ENCODE measurements around the gene CALML4.

CALML4 gene

DNA sequence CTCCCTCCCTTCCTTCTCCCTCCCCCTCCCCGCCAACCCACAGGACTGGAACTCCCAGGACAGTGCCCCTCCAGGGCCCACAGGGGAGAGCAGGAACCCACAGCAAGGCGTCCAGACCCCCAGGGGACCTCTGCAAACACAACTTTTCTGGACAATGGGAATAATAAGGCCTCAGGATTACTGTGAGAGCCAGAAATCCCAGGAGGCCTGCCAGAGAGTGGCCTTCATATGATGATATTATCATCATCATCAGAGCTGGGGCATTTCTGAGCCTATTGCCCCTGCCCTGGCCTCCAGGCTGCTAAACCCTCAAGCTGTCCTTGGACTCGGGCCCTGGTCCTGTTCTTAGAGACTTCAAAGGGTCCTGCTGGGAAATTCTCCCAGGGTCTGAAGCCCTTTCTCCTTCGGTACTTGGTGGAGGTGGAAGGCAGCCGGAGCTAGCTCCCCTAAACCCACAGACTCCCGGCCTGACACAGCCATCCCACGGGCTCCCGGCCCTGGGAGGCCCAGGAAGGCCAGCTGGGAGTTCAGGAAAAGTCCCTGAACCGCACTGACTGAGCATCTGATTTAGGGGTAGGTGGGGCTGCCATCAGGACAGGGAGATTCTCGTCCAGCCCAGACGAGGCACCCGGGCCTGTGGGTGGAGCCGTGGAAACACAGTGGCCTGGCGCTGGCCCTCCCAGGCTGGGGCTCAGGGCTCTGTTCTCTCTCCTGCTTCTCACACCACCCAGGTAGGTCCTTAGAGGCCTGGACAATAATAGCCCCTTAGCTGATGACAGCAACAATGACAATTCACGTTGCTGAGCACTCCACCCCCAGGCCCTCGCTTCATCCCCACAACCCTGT, 4.9 kb downstream of the CALML4 start:
- no peak overlapping the region for H3K4me3 ChIP-seq (ENCODE audit: low read length)
- H3K9me3 ChIP-seq (ENCODE audit: low read length) = no peaks in the 10 kb centered on the region
- peaks cover 3% of the 10 kb centered on the region for H3K4me1 ChIP-seq (ENCODE audit: insufficient read depth, low read length)
- H3K27me3 ChIP-seq (ENCODE audit: insufficient read depth, low read length) = no peaks in the 10 kb centered on the region
- peaks cover 8% of the 10 kb centered on the region for H3K36me3 ChIP-seq (ENCODE audit: insufficient read depth, low read length)
- H2AFZ ChIP-seq (ENCODE audit: low read depth, low read length) = no peak overlapping the region

DNA sequence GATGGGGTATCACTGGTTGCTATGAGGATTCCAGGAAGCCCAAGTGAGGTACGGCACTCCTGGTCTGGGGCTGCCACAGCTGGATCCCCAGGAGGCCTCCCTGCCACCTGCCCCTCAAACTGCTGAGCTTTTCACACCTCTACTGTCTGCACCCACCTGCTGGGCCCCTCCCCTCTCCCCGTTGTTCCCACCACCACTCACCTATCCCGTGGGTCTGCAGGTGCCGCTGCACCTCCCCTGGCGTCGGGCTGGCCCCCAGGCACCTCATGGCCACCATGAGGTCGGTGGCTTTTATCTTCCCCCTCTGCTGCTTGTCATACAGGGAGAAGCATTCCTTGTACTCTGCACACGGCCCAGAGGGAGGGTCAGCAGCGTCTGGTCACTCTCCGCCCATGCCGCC, 5.8 kb downstream of the CALML4 start:
- H3K4me3 ChIP-seq (ENCODE audit: low read length) = no peak overlapping the region
- peaks cover 8% of the 10 kb centered on the region for H3K36me3 ChIP-seq (ENCODE audit: insufficient read depth, low read length)
- no peaks in the 10 kb centered on the region for H3K9me3 ChIP-seq (ENCODE audit: low read length)
- H3K4me1 ChIP-seq (ENCODE audit: insufficient read depth, low read length) = peaks cover 3% of the 10 kb centered on the region
- H2AFZ ChIP-seq (ENCODE audit: low read depth, low read length) = no peak overlapping the region
- H3K27me3 ChIP-seq (ENCODE audit: insufficient read depth, low read length) = no peaks in the 10 kb centered on the region

DNA sequence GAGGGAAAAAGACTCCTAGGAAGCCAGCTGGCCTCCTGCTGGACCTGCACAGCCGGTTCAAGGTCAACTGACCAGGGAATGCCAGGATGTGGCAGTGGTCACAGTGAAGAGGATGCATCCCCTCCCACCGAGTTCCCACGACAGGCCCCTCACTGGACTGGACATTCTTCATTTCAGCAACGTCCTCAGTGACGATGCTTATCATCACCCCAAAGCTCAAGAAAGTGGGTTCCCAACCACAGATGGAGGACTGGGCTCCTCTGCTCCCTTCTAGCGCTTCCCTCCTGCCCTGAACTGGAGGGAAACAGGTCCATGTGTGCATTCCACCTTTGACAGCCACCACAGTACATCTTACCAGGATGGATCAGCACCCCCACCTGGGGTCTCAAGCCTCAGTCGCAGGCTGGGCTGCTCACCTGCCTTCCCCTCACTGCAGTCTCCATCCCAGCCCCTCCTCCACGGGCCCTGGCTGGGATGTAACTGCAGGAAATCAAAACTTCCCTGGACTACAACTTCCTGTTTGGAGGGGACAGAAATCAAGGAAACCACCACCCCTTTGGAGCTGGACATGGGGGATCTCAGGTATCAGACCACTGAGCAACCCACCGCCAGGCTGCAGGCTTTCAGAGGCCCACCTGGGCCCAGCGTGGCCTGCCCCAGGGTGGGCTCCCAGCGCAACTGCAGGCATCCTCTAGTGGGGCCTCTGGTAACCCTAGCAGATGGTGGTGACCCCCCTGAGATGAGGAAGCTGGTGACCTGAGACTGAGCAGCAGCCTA, 7.3 kb downstream of the CALML4 start:
- H3K4me3 ChIP-seq (ENCODE audit: low read length) = no peak overlapping the region
- peaks cover 21% of the 10 kb centered on the region for H3K36me3 ChIP-seq (ENCODE audit: insufficient read depth, low read length)
- peaks cover 3% of the 10 kb centered on the region for H3K4me1 ChIP-seq (ENCODE audit: insufficient read depth, low read length)
- no peaks in the 10 kb centered on the region for H3K9me3 ChIP-seq (ENCODE audit: low read length)
- H3K27me3 ChIP-seq (ENCODE audit: insufficient read depth, low read length) = no peaks in the 10 kb centered on the region
- no peak overlapping the region for H2AFZ ChIP-seq (ENCODE audit: low read depth, low read length)

DNA sequence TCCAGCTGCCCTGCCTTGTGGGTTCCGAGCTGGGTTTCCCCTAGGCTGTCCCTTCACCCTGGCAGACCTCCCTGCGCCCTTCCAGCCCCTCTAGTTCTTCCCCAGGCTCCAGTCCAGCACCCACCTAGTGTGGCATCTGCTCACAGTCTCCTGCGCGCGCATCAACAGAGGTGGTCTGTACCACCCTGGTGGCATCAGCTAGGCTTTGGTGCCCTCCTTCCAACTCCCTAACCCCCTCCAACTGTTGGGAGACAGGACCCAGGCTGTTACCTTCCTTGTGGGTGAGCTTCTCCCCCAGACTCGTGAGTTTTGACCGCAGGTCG, 8.0 kb downstream of the CALML4 start:
- Histone ChIP-seq H3K9me3 (ENCODE audit: low read length) (no peaks in the 10 kb centered on the region), H3K27me3 (ENCODE audit: insufficient read depth, low read length) (no peaks in the 10 kb centered on the region), H3K4me1 (ENCODE audit: insufficient read depth, low read length) (peaks cover 3% of the 10 kb centered on the region), H3K36me3 (ENCODE audit: insufficient read depth, low read length) (peaks cover 27% of the 10 kb centered on the region), H3K4me3 (ENCODE audit: low read length) (no peak overlapping the region), H2AFZ (ENCODE audit: low read depth, low read length) (no peak overlapping the region)

DNA sequence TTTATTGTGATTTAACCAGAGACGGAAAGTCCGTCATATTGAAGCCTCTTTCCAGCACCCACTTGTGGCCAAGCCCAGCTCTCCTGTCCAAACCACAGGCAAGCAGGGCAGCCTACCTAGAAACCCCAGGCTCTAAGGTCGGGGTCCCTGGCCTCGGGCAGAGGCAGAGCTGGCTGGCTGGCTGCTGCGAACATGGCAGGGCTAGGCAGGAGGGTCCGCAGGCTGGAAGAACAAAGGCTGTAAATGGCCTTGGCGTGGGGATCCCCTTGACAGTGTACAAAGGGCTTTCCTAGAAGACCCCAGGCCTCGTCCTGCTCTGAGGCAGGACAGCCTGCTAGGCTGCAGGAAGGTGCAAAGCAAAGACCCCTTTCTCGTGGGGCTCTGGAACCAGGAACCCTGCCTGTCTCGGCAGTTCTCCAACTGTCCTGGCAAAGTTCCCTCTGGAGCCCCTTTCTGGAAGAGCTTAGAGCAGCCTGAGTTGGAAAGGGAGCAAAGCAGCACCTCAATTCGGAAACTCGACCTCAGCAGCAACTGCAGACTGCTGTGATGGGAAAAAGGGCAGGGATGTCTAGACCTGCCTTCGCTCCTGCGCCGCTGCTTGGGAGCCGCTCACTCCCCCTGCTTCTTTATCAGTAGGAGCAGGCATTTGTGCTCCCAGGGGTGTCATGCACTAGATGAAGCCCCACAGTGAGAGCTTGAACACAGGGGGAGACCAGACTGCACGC, 8.5 kb downstream of the CALML4 start:
- Histone ChIP-seq H3K4me1 (ENCODE audit: insufficient read depth, low read length) (peaks cover 3% of the 10 kb centered on the region), H3K27me3 (ENCODE audit: insufficient read depth, low read length) (no peaks in the 10 kb centered on the region), H3K9me3 (ENCODE audit: low read length) (no peaks in the 10 kb centered on the region), H3K4me3 (ENCODE audit: low read length) (no peak overlapping the region), H2AFZ (ENCODE audit: low read depth, low read length) (no peak overlapping the region), H3K36me3 (ENCODE audit: insufficient read depth, low read length) (peaks cover 32% of the 10 kb centered on the region)

DNA sequence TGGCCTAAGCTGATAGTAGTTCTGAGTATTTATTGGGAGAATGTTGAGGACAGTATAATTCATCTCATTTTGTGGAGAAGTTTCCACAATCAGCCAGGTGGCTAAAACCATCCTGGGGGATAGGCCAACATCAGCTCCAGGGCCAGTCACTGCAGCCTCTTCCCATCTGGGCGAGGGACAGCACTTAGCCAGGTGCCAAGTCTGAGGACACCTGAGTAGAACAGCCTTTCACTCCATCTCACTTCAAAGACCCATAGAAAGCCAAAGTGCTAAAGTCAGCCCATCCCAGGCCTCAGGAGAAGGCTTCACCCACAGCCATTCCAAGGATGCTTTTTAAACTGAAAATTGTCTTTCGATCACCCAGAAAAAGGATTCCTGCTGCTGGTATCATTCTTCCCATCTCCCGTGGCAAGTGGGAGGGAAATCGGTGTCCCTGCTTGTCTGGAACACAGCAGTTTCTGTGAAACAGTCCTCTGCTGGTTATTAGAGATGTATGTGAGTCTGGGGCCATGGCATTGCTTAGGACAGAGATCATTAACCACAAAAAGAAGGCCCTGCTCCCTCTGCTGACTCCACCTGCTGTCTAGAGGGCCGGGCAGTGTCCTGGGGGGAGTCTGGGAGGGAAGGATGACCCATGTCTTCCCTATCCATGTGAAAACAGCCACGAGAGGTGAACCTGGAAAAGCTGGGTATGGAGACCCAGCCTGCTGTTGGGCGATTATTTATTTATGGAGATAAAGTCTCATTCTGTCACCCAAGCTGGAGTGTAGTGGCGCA, 9.6 kb downstream of the CALML4 start:
- H2AFZ ChIP-seq (ENCODE audit: low read depth, low read length) = no peak overlapping the region
- H3K4me1 ChIP-seq (ENCODE audit: insufficient read depth, low read length) = peaks cover 3% of the 10 kb centered on the region
- no peak overlapping the region for H3K4me3 ChIP-seq (ENCODE audit: low read length)
- no peaks in the 10 kb centered on the region for H3K27me3 ChIP-seq (ENCODE audit: insufficient read depth, low read length)
- H3K9me3 ChIP-seq (ENCODE audit: low read length) = no peaks in the 10 kb centered on the region
- H3K36me3 ChIP-seq (ENCODE audit: insufficient read depth, low read length) = peaks cover 41% of the 10 kb centered on the region

DNA sequence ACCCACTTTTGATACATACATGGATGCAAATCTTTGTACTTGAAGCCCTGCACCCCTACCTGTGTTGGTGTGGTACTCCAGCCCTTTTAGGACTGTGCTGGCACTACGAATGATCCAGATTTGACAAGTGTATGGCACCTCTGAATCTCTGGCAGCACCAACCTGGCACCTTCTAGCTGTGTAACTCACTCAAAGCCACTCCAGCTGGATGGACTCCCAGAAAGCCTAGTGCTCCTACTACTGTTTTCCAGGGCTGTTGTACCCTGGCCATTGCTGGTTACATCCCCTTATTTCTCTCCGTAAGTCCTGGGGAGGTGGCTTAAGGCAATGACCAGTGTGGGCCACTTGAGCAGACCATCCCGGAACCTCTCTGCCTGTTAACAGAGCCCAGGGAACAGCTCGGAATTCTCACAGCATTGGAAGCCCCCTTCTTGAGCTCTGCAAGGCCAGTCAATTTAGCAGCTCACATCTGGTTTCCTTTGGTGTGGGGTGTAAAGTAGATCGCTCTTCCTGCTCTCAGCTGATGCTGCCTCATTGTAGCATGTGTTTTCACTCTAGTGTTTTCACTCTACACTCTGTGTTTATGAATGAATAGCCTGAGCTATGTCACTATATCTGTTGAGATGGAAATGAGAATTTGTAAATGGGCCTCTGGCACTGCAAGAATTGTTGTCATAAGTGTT, 12.2 kb downstream of the CALML4 start:
- Histone ChIP-seq H3K4me1 (ENCODE audit: insufficient read depth, low read length) (no peaks in the 10 kb centered on the region), H3K27me3 (ENCODE audit: insufficient read depth, low read length) (no peaks in the 10 kb centered on the region), H3K4me3 (ENCODE audit: low read length) (no peak overlapping the region), H3K9me3 (ENCODE audit: low read length) (no peaks in the 10 kb centered on the region), H3K36me3 (ENCODE audit: insufficient read depth, low read length) (peaks cover 56% of the 10 kb centered on the region), H2AFZ (ENCODE audit: low read depth, low read length) (no peak overlapping the region)

DNA sequence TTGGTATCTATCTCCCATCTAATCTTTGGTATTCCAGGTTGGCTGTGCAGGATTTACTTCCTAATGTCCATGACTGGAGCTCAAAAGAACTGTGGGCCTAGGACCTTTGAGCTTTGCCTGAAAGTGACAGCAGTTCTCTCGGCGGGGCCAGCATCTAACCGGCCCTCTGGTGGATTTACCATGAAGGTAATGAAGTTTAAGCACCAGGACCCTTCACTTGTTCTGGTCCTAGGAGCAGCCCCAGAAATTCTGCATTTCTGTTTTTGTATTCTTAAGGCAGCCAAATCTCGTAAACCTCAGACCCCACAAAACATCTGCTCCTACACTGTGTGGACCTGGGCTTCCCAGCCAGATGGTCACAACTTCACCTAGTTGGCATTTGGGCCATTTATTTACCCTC, 13.0 kb downstream of the CALML4 start:
- peaks cover 56% of the 10 kb centered on the region for H3K36me3 ChIP-seq (ENCODE audit: insufficient read depth, low read length)

DNA sequence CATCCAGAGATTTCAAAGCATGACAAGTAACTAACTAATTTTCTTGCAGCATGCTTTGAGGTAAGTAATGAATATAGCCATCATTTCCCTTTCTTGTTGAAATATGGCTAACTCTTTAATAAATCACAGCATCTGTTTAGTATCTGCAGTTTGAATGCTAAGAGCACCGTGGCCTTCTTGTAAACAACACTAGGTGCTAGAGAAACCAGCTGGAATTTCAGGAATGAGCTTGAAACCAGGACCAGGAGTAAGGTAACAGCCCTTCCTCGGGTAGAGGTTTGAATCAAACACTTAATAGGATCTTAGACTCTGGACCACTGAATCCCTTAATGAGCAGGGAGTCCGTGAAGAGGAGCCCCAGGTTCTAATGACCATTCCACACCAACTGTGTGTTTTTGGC, 13.6 kb downstream of the CALML4 start:
- H3K4me1 ChIP-seq (ENCODE audit: insufficient read depth, low read length) = no peaks in the 10 kb centered on the region
- H3K27me3 ChIP-seq (ENCODE audit: insufficient read depth, low read length) = no peaks in the 10 kb centered on the region
- H3K36me3 ChIP-seq (ENCODE audit: insufficient read depth, low read length) = peaks cover 59% of the 10 kb centered on the region
- H3K9me3 ChIP-seq (ENCODE audit: low read length) = no peaks in the 10 kb centered on the region
- no peak overlapping the region for H3K4me3 ChIP-seq (ENCODE audit: low read length)
- no peak overlapping the region for H2AFZ ChIP-seq (ENCODE audit: low read depth, low read length)

More for the DNA sequence above, 13.0 kb downstream of the CALML4 start:
- Histone ChIP-seq H2AFZ (ENCODE audit: low read depth, low read length) (no peak overlapping the region), H3K4me3 (ENCODE audit: low read length) (no peak overlapping the region), H3K9me3 (ENCODE audit: low read length) (no peaks in the 10 kb centered on the region), H3K27me3 (ENCODE audit: insufficient read depth, low read length) (no peaks in the 10 kb centered on the region), H3K4me1 (ENCODE audit: insufficient read depth, low read length) (no peaks in the 10 kb centered on the region)

DNA sequence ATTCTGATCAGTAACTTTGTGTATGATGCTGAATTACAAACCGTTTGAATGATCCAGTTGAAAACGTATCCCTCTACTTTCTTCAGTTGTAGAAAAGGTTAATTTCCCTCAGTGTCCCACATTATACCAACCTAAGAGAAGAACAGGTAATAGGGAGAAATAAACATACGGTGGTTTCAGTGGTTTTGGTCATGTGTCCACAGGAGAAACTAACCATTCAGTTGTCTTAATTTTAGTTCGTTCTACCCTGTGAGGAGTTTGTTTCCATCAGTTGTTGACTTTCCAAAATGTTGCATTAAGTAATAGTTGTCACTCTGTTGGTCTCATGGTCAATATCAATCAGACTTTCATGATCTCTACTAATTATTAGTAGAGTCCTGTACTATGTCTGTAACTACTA, 15.1 kb downstream of the CALML4 start:
- Histone ChIP-seq H3K27me3 (ENCODE audit: insufficient read depth, low read length) (no peaks in the 10 kb centered on the region), H2AFZ (ENCODE audit: low read depth, low read length) (no peak overlapping the region), H3K9me3 (ENCODE audit: low read length) (no peaks in the 10 kb centered on the region), H3K4me1 (ENCODE audit: insufficient read depth, low read length) (no peaks in the 10 kb centered on the region), H3K4me3 (ENCODE audit: low read length) (no peak overlapping the region), H3K36me3 (ENCODE audit: insufficient read depth, low read length) (peaks cover 69% of the 10 kb centered on the region)

DNA sequence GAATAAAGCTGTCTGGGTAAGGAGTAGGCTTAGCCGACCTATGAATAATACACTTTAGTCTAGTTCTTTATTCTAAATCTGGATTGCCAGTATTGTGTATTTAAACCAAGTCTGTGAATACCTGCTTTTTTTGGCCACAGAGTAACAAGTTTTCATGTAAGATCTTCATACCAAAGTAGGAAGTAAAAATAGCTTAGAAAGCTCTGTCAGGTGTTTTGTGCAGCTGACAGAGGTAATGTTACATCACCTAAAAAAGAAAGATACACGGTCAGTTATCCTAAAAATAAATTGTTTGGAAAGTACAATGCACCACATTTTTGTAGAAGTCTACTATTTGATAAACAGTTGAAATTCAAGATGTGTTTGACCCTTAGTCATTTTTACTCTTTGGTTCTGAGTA, 16.5 kb downstream of the CALML4 start:
- H3K4me3 ChIP-seq (ENCODE audit: low read length) = no peak overlapping the region
- peaks cover 1% of the 10 kb centered on the region for H3K9me3 ChIP-seq (ENCODE audit: low read length)
- no peak overlapping the region for H2AFZ ChIP-seq (ENCODE audit: low read depth, low read length)
- H3K4me1 ChIP-seq (ENCODE audit: insufficient read depth, low read length) = no peaks in the 10 kb centered on the region
- peaks cover 78% of the 10 kb centered on the region for H3K36me3 ChIP-seq (ENCODE audit: insufficient read depth, low read length)
- H3K27me3 ChIP-seq (ENCODE audit: insufficient read depth, low read length) = no peaks in the 10 kb centered on the region

DNA sequence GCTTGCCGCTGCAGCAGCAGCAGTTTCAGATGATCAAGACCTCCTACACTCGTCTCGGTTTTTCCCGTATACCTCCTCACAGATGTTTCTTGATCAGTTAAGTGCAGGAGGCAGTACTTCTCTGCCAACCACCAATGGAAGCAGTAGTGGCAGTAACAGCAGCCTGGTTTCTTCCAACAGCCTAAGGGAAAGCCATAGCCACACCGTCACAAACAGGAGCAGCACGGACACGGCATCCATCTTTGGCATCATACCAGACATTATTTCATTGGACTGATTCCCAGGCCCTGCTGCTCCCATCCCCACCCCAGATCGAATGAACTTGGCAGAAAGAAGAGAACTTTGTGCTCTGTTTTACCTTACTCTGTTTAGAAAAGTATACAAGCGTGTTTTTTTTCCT, 17.6 kb downstream of the CALML4 start:
- Histone ChIP-seq H3K36me3 (ENCODE audit: insufficient read depth, low read length) (peaks cover 78% of the 10 kb centered on the region), H3K4me1 (ENCODE audit: insufficient read depth, low read length) (no peaks in the 10 kb centered on the region), H3K9me3 (ENCODE audit: low read length) (peaks cover 1% of the 10 kb centered on the region), H3K4me3 (ENCODE audit: low read length) (no peak overlapping the region), H3K27me3 (ENCODE audit: insufficient read depth, low read length) (no peaks in the 10 kb centered on the region), H2AFZ (ENCODE audit: low read depth, low read length) (no peak overlapping the region)
